ENCODE measurements around the gene STAT3. TPM values are rescaled to one million over a fixed set of nuclear protein-coding genes. Genes with fewer than 3 reads are reported as not detected.
A peak's percentile ranks its signal among the peaks of the same experiment; 100 is the strongest.
"Not testable (repeated sequence)": the region's sequence is repeated elsewhere in the genome, so short reads cannot be mapped to it uniquely, and the experiment has no call there.

The STAT3 gene
- total RNA-seq, 1 donor from 2014 or later, result 41.2 TPM

DNA sequence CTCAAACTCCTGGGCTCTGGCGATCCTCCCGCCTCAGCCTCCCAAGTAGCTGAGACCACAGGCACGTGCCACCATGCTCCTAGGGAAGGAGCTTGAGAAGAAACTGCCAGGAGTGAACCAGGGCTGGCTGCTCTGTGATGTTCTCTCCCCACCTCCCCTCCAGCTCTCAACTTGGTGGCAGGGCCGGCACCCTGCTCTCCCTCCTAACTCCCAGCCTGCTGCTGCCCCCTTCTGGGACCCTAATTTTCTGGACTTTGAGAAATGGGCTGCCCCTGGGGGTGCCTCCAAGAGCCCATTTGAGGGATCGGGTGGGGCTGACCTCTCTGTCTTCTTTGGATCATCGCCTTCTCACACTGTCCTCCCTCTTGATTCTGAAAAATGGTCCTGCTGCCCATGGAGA is 14.9 kb upstream of the STAT3 start:
- TF ChIP-seq, protein P1, sequence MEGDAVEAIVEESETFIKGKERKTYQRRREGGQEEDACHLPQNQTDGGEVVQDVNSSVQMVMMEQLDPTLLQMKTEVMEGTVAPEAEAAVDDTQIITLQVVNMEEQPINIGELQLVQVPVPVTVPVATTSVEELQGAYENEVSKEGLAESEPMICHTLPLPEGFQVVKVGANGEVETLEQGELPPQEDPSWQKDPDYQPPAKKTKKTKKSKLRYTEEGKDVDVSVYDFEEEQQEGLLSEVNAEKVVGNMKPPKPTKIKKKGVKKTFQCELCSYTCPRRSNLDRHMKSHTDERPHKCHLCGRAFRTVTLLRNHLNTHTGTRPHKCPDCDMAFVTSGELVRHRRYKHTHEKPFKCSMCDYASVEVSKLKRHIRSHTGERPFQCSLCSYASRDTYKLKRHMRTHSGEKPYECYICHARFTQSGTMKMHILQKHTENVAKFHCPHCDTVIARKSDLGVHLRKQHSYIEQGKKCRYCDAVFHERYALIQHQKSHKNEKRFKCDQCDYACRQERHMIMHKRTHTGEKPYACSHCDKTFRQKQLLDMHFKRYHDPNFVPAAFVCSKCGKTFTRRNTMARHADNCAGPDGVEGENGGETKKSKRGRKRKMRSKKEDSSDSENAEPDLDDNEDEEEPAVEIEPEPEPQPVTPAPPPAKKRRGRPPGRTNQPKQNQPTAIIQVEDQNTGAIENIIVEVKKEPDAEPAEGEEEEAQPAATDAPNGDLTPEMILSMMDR (IDR thresholded peaks at IDR 0.05; ENCODE audit: unreplicated experiment), result peak; percentile 13
- no peak for DNase-seq (ENCODE audit: low spot score, unreplicated experiment)
- Mint-ChIP-seq H3K4me1 (ENCODE audit: low read depth) (peaks cover 10% of the 10 kb centered on the region), H3K4me3 (ENCODE audit: low read depth) (no peak overlapping the region), H3K27ac (peak overlapping the region; percentile 65), H3K27me3 (peaks cover 21% of the 10 kb centered on the region), H3K36me3 (ENCODE audit: insufficient read depth) (no peaks in the 10 kb centered on the region), H3K9me3 (ENCODE audit: low read depth) (no peaks in the 10 kb centered on the region)

DNA sequence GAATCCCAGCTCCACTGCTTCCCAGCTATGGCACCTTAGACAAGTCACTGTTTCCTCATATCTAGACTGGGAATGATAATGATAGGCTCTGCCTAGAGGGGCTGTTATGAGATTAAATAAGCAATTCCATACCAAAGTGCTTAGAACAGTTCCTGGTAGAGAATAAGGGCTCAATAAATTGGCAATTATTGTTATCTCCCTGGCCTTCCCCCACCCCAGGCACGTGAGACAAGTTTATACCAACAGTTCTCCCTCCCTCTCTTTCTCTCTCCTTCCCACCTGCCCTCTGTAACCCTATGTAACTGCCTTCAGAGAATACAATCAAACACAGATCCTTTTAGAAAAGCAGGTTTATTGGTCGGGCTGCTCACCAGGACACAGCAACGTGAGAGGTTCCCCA is 13.9 kb upstream of the STAT3 start:
- TF ChIP-seq, protein P1 (IDR thresholded peaks at IDR 0.05; ENCODE audit: unreplicated experiment), result no peak
- Mint-ChIP-seq H3K4me3 (ENCODE audit: low read depth) (no peak overlapping the region), H3K9me3 (ENCODE audit: low read depth) (no peaks in the 10 kb centered on the region), H3K27ac (peak overlapping the region; percentile 82), H3K27me3 (peaks cover 19% of the 10 kb centered on the region), H3K36me3 (ENCODE audit: insufficient read depth) (no peaks in the 10 kb centered on the region), H3K4me1 (ENCODE audit: low read depth) (peaks cover 8% of the 10 kb centered on the region)
- no peak for DNase-seq (ENCODE audit: low spot score, unreplicated experiment)

DNA sequence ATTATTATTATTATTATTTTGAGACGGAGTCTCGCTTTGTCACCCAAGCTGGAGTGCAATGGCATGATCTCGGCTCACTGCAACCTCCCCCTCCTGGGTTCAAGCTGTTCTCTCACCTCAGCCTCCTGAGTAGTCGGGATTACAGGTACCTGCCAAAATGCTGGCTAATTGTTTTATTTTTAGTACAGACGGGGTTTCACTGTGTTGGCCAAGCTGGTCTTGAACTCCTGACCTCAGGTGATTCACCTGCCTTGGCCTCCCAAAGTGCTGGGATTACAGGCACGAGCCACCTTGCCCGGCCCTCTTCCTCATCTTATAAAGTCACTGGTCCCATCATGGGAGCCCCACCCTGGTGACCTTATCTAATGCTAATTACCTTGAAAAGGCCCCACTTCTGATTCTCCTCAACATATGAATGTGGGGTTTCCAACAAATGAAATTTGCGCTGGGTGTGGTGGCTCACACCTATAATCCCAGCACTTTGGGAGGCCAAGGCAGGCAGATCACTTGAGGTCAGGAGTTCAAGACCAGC is 12.7 kb upstream of the STAT3 start:
- H3K9me3 Mint-ChIP-seq (ENCODE audit: low read depth); H3K27ac Mint-ChIP-seq; H3K4me3 Mint-ChIP-seq (ENCODE audit: low read depth); H3K4me1 Mint-ChIP-seq (ENCODE audit: low read depth); DNase-seq (ENCODE audit: low spot score, unreplicated experiment); H3K36me3 Mint-ChIP-seq (ENCODE audit: insufficient read depth): not testable (repeated sequence)
- H3K27me3 Mint-ChIP-seq, result peaks cover 27% of the 10 kb centered on the region

DNA sequence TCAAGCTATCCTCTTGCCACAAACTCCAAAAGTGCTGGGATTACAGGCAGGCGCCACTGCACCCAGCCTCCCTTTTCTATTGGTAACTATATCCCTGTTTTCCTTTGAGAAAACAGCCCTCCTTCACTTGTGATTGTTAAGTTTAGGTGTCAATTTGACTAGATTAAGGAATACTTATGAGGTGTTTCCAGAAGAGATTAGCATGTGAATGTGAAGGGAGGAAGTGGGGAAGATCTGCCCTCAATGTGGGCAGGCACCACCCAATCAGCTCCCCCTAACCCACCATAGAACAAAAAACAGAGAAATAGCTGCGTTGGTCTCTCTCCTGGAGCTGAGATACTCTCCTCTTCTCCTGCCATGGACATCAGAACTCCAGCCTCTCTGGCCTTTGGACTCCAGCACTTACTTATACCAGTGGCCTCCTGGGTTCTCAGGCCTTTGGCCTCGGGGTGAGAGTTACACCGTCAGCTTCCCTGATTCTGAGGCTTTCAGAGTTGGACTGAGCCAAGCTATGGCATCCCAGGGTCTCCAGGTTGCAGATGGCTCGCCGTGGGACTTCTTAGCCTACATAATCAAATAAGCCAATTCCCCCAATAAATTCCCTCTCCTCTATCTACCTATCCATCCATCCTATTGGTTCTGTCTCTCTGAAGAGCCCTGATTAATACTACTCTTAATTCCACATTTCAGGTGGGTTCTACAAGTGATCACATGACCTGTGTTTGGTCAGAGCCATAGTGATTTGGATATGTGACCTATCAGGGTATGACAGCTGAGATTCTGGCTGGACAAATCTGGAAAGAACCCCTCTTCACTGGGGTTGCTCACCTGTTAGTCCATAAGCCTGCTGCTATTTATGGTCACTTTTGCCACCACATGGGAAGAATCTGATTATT is 12.0 kb upstream of the STAT3 start:
- Mint-ChIP-seq H3K36me3 (ENCODE audit: insufficient read depth) (no peaks in the 10 kb centered on the region), H3K4me1 (ENCODE audit: low read depth) (peaks cover 8% of the 10 kb centered on the region), H3K27ac (peak overlapping the region; percentile 19), H3K9me3 (ENCODE audit: low read depth) (no peaks in the 10 kb centered on the region), H3K27me3 (peaks cover 27% of the 10 kb centered on the region), H3K4me3 (ENCODE audit: low read depth) (no peak overlapping the region)
- TF ChIP-seq, protein P1 (IDR thresholded peaks at IDR 0.05; ENCODE audit: unreplicated experiment), result no peak
- DNase-seq (ENCODE audit: low spot score, unreplicated experiment), result no peak

DNA sequence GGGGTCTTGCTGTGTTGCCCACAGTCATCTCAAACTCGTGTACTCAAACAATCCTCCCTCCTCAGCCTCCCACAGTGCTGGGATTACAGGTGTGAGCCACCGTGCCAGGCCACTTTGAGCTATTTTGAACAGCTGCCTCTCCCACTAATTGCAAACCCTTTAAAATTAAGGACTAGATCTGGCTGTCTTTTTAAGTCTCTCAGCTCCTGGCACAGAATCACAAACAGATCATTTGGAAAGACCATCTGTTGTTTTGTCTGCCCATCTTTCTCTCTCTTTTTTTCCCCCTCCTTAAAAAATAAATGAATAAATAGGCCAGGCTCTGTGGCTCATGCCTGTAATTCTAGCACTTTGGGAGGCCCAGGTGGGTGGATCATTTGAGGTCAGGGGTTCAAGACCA is 10.9 kb upstream of the STAT3 start:
- no peak for DNase-seq (ENCODE audit: low spot score, unreplicated experiment)
- TF ChIP-seq, protein P1 (IDR thresholded peaks at IDR 0.05; ENCODE audit: unreplicated experiment), result no peak
- H3K9me3 Mint-ChIP-seq (ENCODE audit: low read depth), result no peaks in the 10 kb centered on the region
- no peaks in the 10 kb centered on the region for H3K36me3 Mint-ChIP-seq (ENCODE audit: insufficient read depth)
- H3K4me3 Mint-ChIP-seq (ENCODE audit: low read depth), result no peak overlapping the region
- peaks cover 8% of the 10 kb centered on the region for H3K4me1 Mint-ChIP-seq (ENCODE audit: low read depth)
- no peak overlapping the region for H3K27ac Mint-ChIP-seq
- H3K27me3 Mint-ChIP-seq, result peaks cover 27% of the 10 kb centered on the region

DNA sequence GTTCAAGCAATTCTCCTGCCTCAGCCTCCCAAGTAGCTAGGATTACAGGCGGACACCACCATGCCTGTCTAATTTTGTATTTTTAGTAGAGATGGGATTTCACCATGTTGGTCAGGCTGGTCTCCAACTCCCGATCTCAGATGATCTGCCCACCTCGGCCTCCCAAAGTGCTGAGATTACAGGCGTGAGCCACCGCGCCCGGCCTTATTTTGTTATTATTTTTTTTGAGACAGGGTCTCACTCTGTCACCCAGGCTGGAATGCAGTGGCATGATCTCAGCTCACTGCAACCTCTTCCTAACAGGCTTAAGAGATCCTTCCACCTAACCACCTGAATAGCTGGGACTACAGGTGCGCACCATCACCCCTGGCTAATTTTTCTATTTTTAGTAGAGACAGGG is 7.4 kb upstream of the STAT3 start:
- not testable (repeated sequence) for H3K27ac Mint-ChIP-seq; H3K4me3 Mint-ChIP-seq (ENCODE audit: low read depth); H3K36me3 Mint-ChIP-seq (ENCODE audit: insufficient read depth); DNase-seq (ENCODE audit: low spot score, unreplicated experiment); H3K9me3 Mint-ChIP-seq (ENCODE audit: low read depth); H3K4me1 Mint-ChIP-seq (ENCODE audit: low read depth)
- H3K27me3 Mint-ChIP-seq, result peaks cover 26% of the 10 kb centered on the region
